Caki2 (cell line): ENCODE results near the gene CTAGE8. TPM values are rescaled to one million over a fixed set of nuclear protein-coding genes. Genes with fewer than 3 reads are reported as not detected.
"Not testable (repeated sequence)": the region's sequence is repeated elsewhere in the genome, so short reads cannot be mapped to it uniquely, and the experiment has no call there.

Experiments used
- DNase-seq: peaks from one replicate; pipeline ENCODE4 v3.0.0-alpha.2; 2015; ENCODE audit warnings: low read depth
- in situ Hi-C: cut with HindIII; loops from 2 replicates; pipeline ENCODE4 v1.10.0; 2016; ENCODE audit warnings: low sequenced_read_pairs, low pct_unique_long_range_greater_than_20kb, mixed read lengths
- total RNA-seq: library from RNA; depleted of rRNA; stranded (reverse); fragments of >200 nt; shearing (Covaris generic); gene quantifications from 2 replicates; pipeline ENCODE4 v1.2.3, GENCODE V29; 2014; ENCODE audit warnings: low replicate concordance; rRNA removed

The CTAGE8 gene, protein sequence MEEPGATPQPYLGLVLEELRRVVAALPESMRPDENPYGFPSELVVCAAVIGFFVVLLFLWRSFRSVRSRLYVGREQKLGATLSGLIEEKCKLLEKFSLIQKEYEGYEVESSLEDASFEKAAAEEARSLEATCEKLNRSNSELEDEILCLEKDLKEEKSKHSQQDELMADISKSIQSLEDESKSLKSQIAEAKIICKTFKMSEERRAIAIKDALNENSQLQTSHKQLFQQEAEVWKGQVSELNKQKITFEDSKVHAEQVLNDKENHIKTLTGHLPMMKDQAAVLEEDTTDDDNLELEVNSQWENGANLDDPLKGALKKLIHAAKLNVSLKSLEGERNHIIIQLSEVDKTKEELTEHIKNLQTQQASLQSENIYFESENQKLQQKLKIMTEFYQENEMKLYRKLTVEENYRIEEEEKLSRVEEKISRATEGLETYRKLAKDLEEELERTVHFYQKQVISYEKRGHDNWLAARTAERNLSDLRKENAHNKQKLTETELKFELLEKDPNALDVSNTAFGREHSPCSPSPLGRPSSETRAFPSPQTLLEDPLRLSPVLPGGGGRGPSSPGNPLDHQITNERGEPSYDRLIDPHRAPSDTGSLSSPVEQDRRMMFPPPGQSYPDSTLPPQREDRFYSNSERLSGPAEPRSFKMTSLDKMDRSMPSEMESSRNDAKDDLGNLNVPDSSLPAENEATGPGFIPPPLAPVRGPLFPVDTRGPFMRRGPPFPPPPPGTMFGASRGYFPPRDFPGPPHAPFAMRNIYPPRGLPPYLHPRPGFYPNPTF
- 1.3 TPM in 1 of 2 replicates, not detected in the other for total RNA-seq

DNA sequence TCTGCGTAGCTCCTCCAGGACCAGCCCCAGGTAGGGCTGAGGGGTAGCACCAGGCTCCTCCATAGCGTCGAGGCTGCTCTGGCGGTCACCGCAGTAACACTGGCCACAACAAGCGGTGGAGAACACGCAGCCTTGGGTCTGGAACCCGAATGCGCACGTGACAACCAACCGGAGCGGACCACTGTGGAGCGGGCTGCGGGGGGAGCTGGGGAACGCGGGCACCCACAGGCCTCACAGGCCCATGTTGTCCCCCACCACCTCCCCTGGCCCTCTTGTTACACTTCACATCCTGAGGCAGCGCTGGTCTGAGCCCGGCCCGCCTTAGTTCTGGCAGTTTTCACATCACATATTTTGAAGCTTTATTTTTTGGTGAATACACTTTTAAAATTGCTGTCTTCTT is at the start of gene CTAGE8:
Gene CTAGE8, minus strand, starts transcription at position 101 of the 400 bp plus-strand sequence. Its CDS starts 38 bp downstream, at position 63.
- DNase-seq, in situ Hi-C loops: not testable (repeated sequence)

DNA sequence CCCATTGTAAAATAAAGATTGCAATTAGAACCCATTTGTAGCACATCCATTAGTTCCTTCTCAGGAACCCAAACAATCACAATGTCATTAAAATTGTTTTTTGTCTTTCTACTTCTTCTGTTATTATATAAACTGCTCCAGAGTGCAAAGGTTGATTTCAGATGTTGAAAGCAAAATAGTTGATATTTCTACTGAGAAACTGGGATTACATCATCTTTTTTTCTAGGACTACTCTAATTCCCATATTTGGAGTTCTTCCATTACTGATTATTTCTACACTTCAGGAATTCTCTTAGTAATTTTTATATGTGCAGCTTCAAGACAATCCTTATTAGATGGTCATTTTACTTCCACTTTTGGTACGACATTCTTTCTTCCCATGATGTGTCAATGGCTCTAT is 48.4 kb upstream of the CTAGE8 start:
- in situ Hi-C loops, DNase-seq: not testable (repeated sequence)

DNA sequence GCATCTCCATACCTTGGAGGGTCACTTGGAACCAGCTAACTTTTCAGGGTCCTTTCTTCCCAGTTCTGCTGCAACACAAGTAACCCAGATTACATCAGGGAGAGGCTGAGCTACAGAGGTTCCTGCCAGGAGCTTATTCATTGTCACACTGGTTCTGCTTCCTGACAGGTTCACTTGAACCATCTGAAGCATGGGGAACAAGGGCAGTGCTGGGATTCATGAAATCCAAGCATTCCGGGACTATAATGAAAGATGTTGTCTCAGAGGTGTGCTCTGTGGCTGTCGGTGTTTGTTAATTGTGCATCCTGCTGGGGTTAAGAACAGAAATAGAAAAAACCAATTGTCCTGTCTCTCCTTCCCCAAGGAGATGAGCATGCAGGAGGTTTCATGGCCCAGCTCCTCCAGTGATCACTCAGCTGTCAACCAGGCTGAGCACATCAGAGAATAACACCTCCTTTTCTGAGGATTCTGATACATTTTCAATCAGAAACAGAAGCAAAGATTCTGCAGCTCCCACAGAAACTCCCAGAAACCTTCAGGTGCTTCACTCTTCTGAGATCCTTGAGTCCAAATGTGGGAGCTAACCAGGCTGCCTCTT is 42.9 kb upstream of the CTAGE8 start, which contains the start of gene OR2A1:
Gene OR2A1, plus strand, starts transcription at position 548 of the 598 bp plus-strand sequence. CDS start 5,706 bp downstream, outside the sequence.
- in situ Hi-C loops, DNase-seq: not testable (repeated sequence)

DNA sequence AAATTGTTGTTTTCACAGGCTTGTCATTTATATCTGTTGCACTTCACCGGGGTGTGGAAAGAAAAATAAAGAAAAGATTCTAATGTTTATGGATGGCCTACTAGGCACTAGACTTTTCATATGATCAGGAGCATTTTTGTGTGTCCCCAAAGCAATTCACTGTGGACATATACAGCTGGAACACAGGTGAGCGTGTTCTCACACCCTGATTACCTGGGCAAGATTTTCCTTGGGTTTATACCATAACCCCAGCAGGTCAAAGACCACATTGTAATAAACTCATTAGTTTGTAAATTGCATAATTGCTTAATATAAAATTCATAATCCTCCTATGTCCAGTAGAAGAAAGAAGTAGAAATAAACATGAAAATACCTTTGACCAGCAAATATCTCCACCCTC is 42.1 kb upstream of the CTAGE8 start:
- in situ Hi-C loops, DNase-seq: not testable (repeated sequence)

DNA sequence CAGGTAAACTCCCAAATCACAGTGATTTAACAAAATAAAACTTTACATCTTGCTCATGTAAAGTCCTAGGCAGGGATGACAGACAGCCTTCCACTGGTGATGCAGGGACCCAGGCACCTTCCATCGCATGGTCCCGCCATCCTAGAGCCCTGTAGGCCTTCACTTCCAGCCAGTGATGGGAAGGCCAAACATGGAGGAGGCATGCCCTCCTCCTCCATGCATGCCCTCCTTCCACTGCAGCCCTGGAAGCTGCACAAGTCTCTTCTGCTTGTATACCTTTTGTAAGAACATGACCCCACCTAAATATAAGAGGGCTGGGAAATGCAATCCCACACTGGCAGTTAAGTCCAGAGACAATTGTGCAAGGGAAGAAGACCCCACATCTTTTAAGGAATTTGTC is 40.6 kb upstream of the CTAGE8 start:
- DNase-seq, in situ Hi-C loops: not testable (repeated sequence)

DNA sequence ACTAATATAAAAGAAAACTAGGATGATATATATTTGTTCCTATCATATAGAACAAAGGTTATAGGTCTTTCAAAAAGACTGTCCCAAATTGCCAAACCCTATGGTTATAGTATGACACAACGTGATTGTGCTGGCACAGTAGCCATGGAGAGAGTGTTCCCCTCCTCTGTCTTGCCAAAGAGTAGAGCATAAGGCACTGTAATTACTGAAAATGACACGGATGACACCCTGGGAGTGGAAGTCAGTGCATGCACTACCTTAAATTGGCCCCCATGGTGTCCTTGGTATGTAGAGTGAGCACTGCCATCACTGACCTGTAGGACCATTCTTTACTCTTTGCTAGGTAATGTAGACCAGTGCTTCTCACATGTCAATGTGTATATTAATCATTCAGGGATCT is 36.1 kb upstream of the CTAGE8 start:
- DNase-seq, in situ Hi-C loops: not testable (repeated sequence)

DNA sequence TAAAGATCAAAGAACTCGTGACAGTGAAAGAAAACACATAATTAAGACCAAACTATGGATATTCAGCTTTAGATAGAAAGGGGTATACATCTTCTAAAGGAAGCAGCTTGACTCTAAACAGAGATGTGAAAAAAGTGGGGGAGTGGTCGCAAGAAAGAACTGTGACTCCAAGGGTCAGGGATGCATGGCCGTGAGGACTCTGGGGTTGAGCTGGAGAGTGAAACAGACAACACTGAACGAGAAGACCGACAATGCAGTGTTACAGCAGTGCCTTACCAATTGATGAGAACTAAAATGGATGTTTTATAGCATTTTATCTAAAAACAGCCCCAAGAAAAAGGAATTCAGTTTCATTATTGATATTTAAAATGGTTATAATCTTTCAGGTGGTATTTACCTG is 34.5 kb upstream of the CTAGE8 start:
- in situ Hi-C loops, DNase-seq: not testable (repeated sequence)

DNA sequence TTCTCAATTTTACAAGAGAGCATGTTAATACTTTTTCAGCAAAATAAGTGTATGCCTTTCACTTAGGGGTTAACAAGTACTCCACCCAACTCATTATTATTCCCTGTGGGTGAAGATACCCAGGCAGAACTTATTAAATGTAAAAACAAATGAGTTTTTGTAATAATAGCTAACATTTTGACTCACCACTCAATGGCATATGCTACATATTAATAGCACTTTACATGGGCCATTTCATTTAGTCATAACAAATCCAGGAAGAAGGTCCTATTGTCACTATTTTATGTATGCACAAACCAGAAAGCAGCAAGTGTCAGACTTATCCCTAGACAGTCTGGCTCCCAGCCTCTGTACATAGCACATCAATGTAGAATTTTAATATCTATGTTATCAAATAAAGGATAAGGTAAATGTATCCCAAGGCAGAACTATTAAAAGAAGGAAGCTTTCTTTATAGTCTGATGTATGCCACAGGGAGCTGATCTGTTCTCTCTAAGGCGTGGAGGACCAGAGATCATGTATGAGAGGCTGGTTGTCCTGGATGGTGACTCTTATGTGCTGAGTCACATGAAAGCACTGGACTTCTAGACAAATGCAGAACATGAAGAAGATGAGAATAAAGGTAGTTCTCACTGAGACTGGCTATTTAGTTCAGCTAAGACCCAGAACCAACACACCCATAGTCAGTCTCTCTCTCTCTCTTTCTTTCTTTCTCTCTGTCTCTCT is 33.7 kb upstream of the CTAGE8 start:
- in situ Hi-C loops, DNase-seq: not testable (repeated sequence)

- in situ Hi-C loops, DNase-seq: not testable (repeated sequence)
Measured at GRCh38 chr7:144293794-144294499, 24.9 kb upstream of the CTAGE8 start.

DNA sequence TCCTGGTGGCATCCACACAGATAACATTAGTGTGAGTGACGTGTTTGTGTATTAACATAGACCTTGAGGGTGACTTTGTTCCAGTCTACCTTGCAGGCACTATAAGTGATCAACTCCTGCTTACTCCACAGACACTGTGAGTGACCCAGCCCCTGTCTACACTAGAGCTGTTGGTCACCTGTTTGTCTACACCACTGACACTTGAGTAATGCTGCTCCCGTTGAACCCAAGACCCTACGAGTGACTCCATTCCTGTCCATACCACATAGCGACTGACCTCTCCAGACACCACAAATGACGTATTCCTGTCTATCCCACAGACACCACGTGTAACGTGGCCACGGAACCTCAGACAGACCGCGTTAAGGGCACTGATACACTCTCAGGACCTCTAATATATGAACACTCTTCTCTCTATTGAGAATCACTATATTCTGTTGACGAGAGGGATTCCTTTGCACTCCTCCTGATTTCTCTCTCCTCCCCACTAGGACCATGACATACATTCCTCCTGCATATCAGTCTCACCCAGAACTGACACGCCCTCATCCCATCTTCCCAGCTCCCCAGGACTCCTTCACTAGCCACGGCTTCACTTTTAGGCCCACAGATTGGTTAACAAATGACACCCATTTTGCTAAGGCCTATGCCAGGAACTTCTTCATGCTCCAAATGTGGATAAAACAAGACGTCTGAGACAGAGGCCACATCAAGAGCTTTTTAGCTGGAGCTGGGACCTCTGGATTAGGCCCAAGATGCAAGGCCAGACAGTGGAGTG is 23.5 kb upstream of the CTAGE8 start:
- in situ Hi-C loops, DNase-seq: not testable (repeated sequence)

DNA sequence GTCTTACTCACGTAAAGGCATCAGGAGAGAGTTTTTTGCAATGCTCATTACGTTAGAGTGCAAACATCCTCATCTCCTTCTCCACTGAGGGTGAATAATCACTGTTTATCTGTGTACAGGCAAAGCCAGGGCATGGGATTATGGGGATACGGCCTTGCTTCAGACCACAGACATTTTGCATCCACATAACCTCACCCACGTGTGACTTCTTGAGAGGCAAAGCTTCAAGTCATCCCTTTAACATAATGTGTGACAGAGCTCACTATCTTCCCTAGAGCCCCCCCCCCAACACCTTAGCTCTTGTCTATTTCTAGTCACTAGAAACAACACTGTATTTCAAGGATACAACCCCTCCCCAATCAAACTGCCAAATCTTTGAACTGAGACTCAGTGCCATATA is 22.5 kb upstream of the CTAGE8 start:
- in situ Hi-C loops, result not testable (repeated sequence)

DNA sequence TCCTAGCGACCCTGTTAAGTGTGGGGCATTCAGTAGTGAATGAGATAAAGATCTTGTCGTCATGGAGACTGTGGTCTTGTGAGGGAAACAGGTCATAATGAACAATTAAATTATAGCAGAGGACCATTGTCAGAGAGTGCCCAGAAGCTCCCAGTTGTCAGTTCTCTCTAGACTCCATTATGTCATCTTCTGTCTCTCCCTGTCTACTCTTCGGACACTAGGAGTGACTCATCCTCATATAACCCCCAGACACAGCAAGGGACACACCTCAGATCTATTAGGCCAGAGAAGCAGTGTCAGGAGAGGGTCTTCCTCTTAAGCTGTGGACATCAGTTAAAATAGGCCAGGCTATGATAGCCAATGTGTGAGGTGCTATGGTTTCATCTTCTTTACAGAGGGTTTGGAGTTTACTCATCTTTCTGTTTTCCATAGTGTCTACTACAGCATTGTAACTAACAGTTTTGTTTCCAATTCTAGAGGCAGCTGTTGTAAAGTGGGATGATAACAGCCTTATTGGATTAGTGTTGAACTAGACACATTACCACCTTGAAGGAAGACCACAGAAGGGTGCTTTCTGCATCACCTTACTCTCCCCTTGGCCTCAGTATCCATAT is 18.2 kb upstream of the CTAGE8 start:
- DNase-seq, in situ Hi-C loops: not testable (repeated sequence)

More for the DNA sequence above, 22.5 kb upstream of the CTAGE8 start:
- DNase-seq, result peak; percentile 1

- DNase-seq, in situ Hi-C loops: not testable (repeated sequence)
Measured at GRCh38 chr7:144283716-144284115, 14.6 kb upstream of the CTAGE8 start.

- in situ Hi-C loops, DNase-seq: not testable (repeated sequence)
Measured at GRCh38 chr7:144282490-144282889, 13.4 kb upstream of the CTAGE8 start.

DNA sequence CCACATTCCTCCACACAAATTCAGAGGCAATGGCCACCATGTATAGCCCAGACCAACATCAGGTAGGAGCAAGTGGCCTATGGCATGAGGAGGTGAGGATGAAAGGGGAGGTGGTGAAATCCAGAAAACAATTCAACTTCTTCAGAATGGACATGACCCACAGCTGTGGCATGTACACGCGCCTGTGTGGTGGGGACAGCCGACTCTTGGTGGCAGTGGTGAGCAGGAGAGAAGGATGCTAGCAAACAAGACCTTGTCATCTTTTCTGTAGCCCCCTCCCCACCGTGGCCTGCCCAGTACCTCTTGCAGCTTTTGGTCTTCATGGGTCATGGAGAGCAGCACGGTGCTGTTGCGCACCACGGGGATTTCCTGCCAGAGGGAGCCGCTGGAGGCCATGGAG is 12.9 kb upstream of the CTAGE8 start:
- in situ Hi-C loops, DNase-seq: not testable (repeated sequence)

GRCh38 chr7:144280010-144280409 is 10.9 kb upstream of the CTAGE8 start:
- in situ Hi-C loops, DNase-seq: not testable (repeated sequence)
